CD4-positive, alpha-beta T cell treated with Interleukin-21 for 1 hour (primary cell): ENCODE results near the gene ZNF407.

Source experiments
- DNase-seq: peaks from one replicate; pipeline ENCODE4 v3.0.0-alpha.2; 2020

The ZNF407 gene

GRCh38 chr18:74731097-74731496 lies 133.4 kb downstream of the ZNF407 start:
- no peak for DNase-seq

GRCh38 chr18:74732380-74732779 lies 134.7 kb downstream of the ZNF407 start:
- DNase-seq = no peak

GRCh38 chr18:74733598-74733997 lies 135.9 kb downstream of the ZNF407 start:
- DNase-seq = no peak

DNA sequence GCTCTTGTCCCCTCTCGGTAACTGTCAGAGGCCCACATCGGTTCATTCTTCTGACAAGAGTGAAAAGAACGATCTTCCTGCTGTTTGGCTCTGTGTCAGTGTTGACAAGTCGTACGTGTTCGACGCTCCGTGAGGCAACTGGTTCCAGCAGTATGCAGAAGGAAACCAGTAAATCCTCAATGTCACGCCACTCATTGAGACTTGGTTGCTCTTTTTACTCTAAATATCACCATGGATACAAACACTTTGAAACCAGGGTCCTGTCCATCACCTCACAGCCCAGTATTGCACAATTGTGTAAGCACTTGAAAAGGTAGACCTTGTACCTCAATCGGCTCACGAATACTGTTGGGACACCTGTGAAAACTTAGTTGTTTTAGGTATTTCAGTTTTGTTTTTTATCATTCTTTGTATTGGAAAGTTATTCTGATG lies 136.4 kb downstream of the ZNF407 start:
- no peak for DNase-seq

GRCh38 chr18:74739926-74740325 lies 142.3 kb downstream of the ZNF407 start:
- DNase-seq = no peak

DNA sequence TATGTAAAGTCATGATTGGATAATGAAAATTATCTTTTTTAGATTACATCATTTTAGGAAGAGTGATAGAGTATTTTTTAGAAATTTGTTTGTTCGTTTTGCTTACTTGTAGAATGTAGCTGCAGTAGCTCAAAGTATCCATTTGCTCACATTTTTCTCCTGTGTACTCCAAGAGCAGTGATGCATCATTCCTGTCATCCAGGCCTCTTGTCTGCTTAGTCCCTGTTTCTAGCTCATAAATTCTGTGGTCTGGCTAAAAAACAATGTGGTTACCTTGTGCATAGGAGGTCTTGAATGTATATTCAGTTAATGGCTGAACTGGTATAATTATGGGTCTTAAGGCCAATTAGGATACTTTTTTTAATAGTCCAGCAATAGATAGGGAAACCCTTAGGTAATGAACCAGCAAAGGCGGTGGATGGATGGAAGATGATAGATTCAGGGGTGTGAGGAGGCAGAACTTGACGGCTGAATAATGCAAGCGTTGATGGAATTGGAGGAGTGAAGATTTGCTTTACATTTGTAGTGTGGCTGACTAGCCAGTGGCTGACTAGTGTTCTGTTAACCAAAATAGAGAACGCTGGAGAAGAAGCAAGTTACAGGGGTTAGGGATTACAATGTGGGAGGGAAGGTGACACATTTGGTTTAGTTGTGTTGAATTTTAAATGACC lies 145.0 kb downstream of the ZNF407 start:
- DNase-seq = no peak

DNA sequence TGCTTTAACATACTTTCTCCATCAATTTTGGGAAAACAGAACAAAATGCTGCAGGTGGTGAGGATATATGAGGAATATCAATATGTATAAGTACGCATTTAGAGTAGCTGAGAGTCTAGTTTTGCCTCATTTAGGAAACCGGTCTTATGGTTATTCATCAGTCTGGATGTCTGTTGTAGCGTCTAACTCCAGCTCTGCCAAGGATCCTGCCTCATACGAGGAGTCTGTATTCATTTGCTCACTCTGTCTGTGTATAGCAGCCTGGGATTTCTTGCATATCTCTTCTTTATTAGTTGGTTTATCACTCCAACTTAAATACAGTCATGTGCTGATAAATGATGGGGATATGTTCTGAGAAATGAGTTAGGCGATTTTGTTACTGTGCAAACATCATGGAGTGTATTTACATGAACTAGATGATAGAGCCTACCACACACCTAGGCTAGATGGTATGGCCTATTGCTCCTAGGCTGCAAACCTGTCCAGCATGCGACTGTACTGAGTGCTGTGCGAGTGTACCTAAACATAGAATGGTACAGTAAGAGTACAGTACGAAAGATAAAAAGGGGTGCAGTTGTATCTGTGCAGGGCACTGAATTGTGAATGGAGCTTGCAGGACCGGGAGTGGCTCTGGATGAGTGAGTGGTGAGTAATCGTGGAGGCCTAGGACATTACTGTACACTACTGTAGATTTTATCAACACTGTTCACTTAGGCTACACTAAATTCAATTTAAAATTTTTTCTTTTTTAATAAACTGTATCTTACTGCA lies 148.1 kb downstream of the ZNF407 start:
- DNase-seq = no peak

DNA sequence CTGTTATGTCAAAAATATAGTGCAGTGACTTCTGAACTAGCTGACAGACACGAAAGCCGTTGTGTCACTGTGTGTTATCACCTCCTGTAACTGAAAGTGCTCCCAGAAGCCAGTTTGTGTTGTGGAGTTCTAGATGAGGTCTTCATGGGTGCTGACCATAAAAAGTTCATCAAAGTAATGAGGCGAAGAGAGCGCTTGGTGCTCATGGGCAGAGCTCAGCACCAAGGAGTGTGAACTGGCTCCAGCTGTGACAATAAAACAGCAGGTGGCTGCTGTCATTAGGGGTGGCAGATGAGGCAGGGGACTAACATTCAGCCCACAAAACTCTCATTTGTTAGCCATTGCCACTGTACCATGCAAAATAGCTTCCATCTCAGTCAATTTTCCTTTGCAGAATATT lies 151.1 kb downstream of the ZNF407 start:
- no peak for DNase-seq

- DNase-seq = no peak
These were observed 161.3 kb downstream of the ZNF407 start for GRCh38 chr18:74758995-74759394.

- DNase-seq = no peak
These were observed 162.4 kb downstream of the ZNF407 start for GRCh38 chr18:74760026-74760425.

DNA sequence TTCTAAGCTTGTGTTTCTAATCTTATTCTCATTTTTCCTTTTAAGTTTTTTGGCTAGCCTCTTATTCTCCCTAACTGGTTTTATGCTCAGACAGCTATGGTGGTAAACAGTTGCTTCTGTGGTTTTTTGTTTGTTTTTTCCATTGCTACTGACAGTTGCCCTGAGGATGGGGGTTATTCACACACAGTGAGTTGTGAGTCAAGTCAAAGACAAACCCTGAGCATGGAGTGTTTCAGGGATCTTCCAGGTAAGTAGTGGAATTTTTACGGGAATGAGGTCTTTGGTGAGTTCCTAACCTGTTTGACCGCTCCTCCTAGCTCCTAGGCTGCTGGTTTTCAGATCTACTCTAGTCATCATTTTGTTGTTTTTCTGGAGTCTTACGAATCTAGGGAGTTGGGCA lies 162.8 kb downstream of the ZNF407 start:
- no peak for DNase-seq

- DNase-seq = no peak
These were observed 168.6 kb downstream of the ZNF407 start for GRCh38 chr18:74766251-74766650.

GRCh38 chr18:74768096-74768495 lies 170.4 kb downstream of the ZNF407 start:
- no peak for DNase-seq

DNA sequence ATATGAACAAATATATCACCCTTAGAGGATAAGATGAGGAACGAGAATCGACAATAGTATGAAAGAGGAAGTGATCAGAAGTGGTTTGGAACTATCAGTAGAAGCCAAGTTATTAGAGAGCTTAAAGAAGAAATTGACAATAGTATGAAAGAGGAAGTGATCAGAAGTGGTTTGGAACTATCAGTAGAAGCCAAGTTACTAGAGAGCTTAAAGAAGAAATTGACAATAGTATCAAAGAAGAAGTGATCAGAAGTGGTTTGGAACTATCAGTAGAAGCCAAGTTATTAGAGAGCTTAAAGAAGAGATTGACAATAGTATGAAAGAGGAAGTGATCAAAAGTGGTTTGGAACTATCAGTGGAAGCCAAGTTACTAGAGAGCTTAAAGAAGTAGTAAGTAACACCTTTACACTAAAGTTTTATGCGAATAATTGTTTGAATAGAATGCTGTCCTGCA lies 175.5 kb downstream of the ZNF407 start:
- no peak for DNase-seq

- no peak for DNase-seq
These were observed 176.8 kb downstream of the ZNF407 start for GRCh38 chr18:74774486-74774885.

DNA sequence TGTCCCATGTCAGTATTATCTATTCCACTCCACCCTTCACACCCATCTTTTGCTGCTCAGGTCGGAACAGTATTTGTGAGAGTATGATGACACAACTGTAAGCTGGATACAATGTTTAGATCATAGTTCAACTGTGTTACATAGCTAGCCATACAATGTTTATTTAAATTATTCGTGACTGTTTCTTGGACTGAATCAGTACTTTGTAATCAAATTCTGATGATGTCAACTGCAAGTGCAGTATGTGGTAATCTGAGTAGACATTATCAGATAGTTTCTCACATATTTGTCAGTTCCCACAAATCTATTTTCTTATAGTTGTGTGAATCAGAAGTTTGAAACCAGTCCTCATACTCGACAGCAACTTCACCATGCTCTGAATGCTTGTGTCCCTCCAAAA lies 177.6 kb downstream of the ZNF407 start:
- DNase-seq = no peak

GRCh38 chr18:74778191-74778847 lies 180.6 kb downstream of the ZNF407 start:
- DNase-seq = no peak

- no peak for DNase-seq
These were observed 187.1 kb downstream of the ZNF407 start for GRCh38 chr18:74784752-74785151.

DNA sequence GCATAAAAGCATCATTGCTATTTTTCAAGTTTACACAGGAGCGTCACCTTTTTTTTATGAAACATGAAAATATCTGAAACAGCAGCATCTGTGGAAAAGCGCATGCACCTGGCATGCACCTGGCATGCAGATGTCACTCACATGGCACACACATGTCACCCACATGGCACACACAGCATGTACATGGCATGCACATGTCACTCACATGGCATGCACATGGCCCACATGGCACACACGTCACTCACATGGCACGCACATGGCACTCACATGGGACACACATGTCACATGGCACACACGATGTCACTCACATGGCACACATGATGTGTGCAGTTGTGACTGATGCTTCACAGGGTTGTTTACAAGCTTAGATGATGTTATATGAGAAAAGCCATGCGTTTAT lies 188.0 kb downstream of the ZNF407 start:
- no peak for DNase-seq

DNA sequence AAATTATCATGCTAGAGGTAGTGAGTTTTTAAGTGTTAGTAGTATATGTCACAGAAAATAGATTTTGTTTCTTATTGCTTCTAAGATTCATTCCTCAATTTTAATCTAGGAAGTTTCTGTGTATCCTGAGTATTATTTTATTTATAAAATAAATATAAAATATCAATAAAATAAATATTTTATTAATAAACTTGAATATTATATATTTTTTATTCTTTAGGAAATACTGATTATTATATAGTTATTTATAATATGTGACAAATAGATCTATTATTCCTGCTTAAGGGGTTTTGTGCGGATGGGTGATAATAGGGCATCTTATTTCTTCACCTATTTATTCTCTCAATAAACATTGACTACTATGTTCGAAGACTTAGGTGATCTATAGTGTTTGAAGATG lies 191.0 kb downstream of the ZNF407 start:
- DNase-seq = no peak

- DNase-seq = no peak
These were observed 191.4 kb downstream of the ZNF407 start for GRCh38 chr18:74789078-74789477.

DNA sequence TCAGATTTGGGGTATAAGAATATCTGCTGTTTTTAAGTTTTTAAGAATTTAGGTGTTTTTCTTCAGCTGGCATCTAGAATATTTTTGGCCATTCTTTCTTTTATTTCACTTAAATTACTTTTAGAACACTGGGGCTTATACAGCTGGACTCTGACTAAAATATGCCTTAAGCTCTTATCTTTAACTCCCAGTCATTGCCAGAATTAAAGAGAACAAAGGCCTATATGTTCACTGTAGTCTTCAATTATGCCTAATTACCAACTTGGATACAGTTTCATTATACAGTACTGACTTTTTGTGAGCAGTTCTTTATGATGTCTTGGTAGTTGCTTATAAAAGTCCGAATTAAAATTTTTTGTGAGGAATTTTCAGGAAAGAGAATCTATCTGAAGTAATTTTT lies 192.8 kb downstream of the ZNF407 start:
- DNase-seq = no peak

DNA sequence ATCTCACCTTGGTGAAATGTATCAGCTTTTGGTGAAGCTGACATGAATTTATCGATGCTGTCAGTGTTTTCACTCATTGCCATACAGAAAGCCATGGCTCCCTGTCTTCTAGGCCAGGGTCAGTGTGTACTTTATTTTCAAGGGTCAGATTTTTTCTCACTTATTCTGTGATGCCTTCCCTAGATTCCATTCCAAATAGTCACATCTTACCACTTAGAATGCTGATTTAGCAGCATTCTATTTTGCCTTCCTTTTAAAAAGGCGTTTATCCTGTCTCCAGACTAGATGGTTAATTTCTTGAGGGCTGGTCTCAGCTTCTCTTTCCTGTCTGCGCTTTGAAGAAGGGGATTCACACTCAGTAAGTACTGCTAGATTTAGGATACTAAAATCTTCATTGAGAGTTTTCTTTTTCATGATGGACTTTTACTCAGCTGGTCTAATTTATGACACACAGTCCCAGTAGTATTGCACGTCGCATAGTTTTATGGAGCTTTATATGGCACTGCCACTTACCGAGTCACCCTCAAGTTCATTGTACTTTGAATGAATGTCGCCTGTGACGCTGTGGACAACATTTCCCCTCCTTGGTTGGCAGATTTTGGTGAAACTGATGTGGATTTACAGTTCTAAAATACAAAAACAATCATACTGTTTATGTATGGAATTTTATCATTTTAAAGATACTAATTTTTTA lies 194.0 kb downstream of the ZNF407 start:
- no peak for DNase-seq
